Midbrain (tissue), 1 donor: Measurements from ENCODE around the gene DCLK1.
A peak's percentile ranks its signal among the peaks of the same experiment; 100 is the strongest.

Experiments used
- DNase-seq: peaks from one replicate; lab custom pipeline; 2025; lab: John Stamatoyannopoulos, UW

Gene DCLK1

GRCh38 chr13:35898041-35898440 is 233.1 kb downstream of the DCLK1 start:
- DNase-seq: no peak

GRCh38 chr13:35894636-35895035 is 236.5 kb downstream of the DCLK1 start:
- no peak for DNase-seq

GRCh38 chr13:35892837-35893814 is 238.1 kb downstream of the DCLK1 start:
- DNase-seq: no peak

GRCh38 chr13:35891507-35892441 is 239.4 kb downstream of the DCLK1 start:
- no peak for DNase-seq

- DNase-seq: no peak
Measured at GRCh38 chr13:35889560-35889959, 241.6 kb downstream of the DCLK1 start.

- no peak for DNase-seq
Measured at GRCh38 chr13:35888981-35889380, 242.2 kb downstream of the DCLK1 start.

- no peak for DNase-seq
Measured at GRCh38 chr13:35888457-35888883, 242.7 kb downstream of the DCLK1 start.

- no peak for DNase-seq
Measured at GRCh38 chr13:35887115-35887666, 244.0 kb downstream of the DCLK1 start.

- DNase-seq: no peak
Measured at GRCh38 chr13:35886332-35887114, 244.7 kb downstream of the DCLK1 start.

- no peak for DNase-seq
Measured at GRCh38 chr13:35884211-35884760, 246.9 kb downstream of the DCLK1 start.

- DNase-seq: no peak
Measured at GRCh38 chr13:35882722-35883497, 248.3 kb downstream of the DCLK1 start.

GRCh38 chr13:35881360-35881759 is 249.8 kb downstream of the DCLK1 start:
- DNase-seq: peak; percentile 48

- DNase-seq: no peak
Measured at GRCh38 chr13:35879111-35879510, 252.1 kb downstream of the DCLK1 start.

- no peak for DNase-seq
Measured at GRCh38 chr13:35876601-35877000, 254.6 kb downstream of the DCLK1 start.

GRCh38 chr13:35874704-35875103 is 256.5 kb downstream of the DCLK1 start:
- DNase-seq: peak; percentile 49

GRCh38 chr13:35872369-35872768 is 258.8 kb downstream of the DCLK1 start:
- no peak for DNase-seq

- no peak for DNase-seq
Measured at GRCh38 chr13:35871561-35871960, 259.6 kb downstream of the DCLK1 start.

GRCh38 chr13:35866801-35867200 is 264.4 kb downstream of the DCLK1 start:
- DNase-seq: no peak

- DNase-seq: no peak
Measured at GRCh38 chr13:35865341-35866240, 265.6 kb downstream of the DCLK1 start.
